NCI-H526 (cell line): Measurements from ENCODE around the gene TCEA3.
"Not testable (repeated sequence)": the region's sequence is repeated elsewhere in the genome, so short reads cannot be mapped to it uniquely, and the experiment has no call there.

Experiments
- DNase-seq, 2 experiments: peaks; one replicate each; lab custom pipeline; 2025; lab: John Stamatoyannopoulos, UW

Gene TCEA3

DNA sequence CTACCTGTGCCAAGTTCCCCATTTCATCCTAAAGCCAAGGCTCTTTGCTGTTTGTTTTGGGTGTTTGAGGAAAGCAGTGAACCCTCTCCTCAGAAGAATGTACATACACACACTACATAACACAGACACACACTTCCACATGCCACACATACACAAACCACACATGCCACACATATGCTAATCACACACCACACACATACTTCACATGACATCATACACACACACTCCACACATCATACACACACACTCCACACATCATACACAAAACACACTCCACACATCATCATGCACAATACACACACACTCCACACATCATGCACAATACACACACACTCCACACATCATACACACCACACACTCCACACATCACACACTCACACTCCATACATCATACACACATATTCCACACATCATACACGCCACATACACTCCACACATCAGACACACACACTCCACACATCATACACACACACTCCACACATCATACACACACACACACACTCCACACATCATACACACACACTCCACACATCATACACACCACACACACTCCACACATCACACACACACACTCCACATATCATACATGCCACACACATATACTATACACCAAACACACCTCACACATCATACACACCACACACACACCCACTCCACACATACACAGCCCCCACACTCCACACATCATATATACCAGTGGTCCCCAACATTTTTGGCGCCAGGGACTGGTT lies 32.3 kb downstream of the TCEA3 start:
- no peak for DNase-seq

DNA sequence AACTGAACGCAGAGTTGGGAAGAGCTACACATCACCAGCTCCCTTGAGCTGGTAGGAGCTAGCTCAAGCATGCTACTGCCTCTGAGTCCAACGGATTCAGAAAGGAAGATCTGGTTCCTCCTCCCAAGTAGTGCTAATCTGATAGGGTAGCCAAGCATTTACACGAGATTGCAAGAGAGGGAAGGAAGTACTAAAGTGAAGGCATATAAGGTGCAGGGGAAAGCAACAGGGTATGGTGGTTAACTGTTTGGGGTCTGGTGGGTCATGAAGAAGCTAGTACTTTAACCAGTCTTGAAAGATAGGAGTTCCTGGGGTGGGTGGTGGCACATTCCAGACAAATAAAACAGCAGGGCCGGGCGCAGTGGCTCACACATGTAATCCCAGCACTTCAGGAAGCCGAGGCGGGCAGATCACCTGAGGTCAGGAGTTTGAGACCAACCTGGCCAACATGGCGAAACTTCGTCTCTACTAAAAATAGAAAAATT lies 34.7 kb downstream of the TCEA3 start:
- DNase-seq, result no peak

DNA sequence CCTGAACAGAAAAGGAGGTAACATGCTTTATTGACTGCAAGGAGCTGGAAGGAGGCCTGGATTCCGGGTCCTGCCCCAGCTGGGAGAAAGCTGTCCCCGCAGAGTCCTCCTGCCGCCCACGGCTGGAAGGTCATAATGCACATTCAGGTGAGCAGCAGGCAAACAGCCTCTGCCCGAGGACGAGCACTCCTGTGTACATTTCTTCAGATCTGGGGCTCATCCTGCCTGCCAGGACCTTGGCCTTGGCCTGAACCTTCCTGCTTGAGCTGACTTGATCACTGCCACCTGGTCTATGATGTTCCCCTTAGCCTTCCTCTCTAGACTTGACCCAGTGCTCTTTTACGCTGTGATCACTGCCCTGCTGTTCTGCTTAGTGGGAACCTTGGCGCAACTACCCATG lies 37.1 kb downstream of the TCEA3 start:
- DNase-seq, result no peak

DNA sequence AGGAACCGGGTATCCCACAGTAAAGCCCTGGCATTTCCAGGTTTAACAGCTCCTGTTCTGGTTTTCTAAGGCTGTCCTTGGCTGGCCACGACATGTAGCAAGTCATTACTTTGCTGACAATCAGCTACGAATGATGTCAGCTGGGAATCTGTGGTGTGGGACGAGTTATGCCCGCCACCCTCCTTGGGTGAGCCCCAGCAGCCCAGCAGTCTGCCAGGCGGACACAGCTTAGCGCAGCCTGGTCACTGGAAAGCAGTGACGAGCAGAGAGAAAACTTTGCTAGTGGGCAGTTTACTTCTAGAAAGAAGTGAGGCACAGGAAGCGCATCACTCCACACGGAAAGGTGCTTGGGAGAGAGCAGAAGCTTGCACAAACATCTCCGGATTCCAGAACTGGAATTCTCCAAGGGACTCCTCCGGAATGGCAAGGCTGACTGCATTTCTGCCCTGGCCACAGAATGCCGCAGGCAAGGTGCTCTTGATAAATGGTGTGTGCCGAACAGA lies 39.4 kb downstream of the TCEA3 start:
- DNase-seq, result no peak

GRCh38 chr1:23384312-23385058 lies 40.1 kb downstream of the TCEA3 start:
- DNase-seq, result no peak

GRCh38 chr1:23383577-23384311 lies 40.8 kb downstream of the TCEA3 start:
- no peak for DNase-seq

DNA sequence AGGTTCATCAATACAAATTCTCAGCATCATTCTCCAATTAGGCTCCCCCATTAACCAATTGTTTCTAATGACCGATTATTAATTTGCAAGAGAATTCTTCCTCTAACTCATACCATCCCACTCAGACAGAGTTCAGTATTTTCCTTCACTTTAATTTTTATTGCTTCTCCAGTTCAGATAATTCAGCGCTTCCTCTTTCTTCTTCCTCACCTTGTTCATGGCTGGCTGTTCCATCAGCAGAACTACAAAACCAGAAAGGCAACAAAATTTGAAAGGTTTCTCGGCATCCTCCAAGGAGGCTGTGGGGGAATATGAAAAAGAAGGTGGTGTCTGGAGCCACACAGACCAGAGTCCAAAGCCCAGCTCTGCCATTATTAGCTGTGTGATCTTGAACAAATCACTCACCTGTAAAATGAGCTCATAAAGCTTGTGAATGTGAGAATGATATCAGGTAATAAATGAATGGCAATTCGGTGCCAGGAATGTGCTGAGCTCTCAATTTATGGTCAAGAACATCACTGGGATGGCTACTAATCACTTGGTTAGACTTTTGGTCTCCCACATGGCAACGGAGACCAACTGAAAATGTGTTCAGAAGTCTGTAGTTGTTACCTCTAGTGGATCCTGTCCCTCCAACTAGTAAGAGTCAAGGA lies 43.2 kb downstream of the TCEA3 start:
- DNase-seq, result no peak

DNA sequence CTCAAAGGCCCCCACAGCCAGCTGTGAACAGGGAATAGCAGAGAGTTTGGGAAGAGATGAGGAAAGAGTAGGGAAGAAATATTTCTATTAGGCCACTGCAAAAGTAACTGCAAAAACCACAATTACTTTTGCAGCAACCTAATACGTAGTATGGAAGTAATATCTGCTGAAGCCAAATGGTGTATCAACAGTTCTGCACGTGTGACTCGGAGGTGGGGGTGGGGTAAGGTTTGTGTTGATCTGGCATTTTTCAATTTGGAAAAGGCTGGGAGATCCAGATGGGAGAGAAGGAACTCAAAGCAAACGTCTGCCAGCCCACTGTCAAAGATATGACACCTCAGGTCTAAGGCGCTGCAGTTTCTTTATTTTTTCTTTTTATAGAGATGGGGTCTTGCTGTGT lies 43.8 kb downstream of the TCEA3 start:
- no peak for DNase-seq

DNA sequence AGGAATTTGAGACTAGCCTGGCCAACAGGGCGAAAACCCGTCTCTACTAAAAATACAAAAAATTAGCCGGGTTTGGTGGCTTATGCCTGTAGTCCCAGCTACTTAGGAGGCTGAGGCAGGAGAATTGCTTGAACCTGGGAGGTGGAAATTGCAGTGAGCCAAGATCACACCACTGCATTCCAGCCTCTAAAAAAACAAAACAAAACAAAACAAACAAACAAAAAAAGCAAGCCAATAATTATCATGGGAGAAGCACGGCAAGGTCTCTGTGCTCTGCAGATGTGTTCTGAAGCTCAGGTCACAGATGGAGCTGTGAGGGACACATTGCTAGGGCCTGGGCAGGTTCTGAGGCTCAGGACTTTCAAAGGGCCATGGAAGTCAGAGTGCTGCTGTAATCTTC lies 44.3 kb downstream of the TCEA3 start:
- not testable (repeated sequence) for DNase-seq

- no peak for DNase-seq
These were observed 47.4 kb downstream of the TCEA3 start for GRCh38 chr1:23376890-23377811.

DNA sequence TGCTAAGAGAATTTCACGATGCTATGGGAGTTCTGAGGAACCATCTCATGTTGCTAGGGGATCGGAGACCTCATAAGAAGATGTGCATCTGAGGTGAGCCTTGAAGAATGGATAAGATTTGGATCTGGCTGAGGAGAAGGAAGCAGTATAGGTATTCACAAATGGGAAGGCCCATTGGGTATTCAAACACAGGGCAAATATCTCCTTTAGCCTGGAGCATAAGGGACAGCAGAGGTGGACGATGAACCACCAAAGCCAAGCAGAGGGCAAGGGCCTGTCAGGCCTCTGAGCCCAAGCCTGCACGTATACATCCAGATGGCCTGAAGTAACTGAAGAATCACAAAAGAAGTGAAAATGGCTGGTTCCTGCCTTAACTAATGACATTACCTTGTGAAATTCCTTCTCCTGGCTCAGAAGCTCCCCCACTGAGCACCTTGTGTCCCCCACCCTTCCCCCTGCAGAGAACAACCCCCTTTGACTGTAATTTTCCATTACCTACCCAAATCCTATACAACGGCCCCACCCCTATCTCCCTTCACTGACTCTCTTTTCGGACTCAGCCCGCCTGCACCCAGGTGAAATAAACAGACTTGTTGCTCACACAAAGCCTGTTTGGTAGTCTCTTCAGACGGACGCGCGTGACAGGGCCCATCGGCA lies 50.3 kb downstream of the TCEA3 start:
- not testable (repeated sequence) for DNase-seq

DNA sequence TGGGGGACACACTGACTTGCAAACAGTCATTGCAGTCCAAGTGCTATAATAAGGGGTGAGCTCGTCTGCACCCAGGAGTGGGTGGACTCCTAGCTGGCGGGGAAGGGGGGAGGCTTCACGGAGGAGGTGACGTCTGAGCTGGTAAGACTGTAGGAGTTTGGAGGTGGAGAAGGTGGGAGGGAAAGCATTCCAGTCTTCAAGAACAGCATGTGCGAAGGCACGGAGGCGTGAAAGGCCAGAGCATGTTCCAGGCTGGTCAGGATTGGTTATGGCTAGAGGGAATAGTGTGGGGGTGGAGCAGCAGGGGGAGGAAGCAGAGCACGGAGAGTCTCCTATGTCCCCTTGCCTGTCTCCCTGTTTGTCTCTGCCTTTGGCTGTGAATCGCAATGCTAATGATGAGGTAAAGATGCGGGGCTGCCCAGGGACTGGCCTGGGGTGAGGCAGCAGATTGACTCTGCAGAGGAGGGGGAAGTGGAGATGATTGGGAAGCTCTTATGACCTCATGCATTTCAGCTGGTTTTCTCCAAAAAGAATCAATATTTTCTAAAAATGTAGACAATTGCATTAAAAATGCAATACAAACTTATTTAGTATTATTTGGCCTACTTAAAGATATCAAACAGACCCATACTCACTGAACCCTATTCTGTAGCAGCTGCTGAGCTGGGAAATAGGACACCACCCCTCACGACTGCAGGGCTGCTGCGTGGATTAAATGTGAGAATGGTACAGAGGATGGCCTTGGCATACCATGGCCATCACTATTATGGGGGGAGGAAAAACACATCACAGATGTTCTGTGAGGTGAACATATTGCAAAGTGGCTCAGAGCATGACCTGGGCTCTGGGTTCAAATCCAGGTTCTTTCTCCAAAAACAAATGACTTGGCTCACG lies 52.3 kb downstream of the TCEA3 start:
- DNase-seq, result no peak

- no peak for DNase-seq
These were observed 53.6 kb downstream of the TCEA3 start for GRCh38 chr1:23370709-23371584.

GRCh38 chr1:23370330-23370708 lies 54.2 kb downstream of the TCEA3 start:
- DNase-seq, result no peak

GRCh38 chr1:23369335-23370013 lies 55.1 kb downstream of the TCEA3 start, which contains the start of gene ZNF436:
TSS of gene ZNF436 (minus strand) at chr1:23369836. CDS start at chr1:23368005, 1,831 bp downstream.
- peak; percentile 58 to 64 for DNase-seq

DNA sequence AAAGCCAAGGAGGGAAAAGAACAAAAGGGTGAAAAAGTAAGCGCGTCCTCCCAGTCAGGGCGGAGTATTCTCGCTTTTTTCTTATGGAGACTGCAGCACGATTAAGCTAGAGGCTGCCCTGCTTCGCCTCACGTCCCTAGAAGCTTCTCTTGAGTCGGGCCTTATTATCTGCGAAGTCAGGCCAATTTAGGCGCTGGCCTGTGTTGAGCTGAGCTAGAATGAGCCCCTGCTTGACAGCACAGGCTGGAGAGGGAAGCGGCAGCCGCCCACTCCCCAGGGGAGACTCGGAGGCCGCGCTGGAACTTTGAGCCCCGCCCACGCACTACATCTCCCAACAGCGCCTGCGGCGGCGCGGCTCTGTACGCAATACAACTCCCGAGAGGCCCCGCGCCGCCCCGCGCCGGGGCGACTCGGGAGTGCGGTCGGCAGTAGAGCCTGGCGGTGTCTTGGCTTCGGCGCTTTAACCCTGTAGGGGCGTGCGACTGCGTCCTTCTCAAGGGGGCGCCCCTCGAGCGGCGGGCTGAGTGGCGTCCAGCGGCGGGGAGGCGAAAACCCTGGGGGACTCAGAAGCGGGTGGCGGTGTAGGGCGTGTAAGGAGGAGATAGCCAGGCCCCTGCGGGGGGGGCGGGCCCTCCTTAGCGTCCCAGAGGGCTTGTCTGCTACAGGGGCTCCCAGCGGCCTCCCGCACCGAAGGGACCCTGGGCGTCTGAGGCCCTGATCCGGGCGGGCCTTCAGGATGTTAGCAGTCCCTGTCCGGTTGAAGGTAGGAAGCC lies 55.8 kb downstream of the TCEA3 start:
- DNase-seq, result peak; percentile 81 to 97
